A549 treated with CORT108297 at 1 μM for 4 hours (cell line): ENCODE results near the gene PI4KA. TPM values are rescaled to one million over a fixed set of nuclear protein-coding genes. Genes with fewer than 3 reads are reported as not detected.

Source experiments
- total RNA-seq: library from RNA; stranded (reverse); fragments of 200-300 nt; extraction: Qiagen RNA extraction; gene quantifications from 5 replicates; pipeline ENCODE4 v1.2.3, GENCODE V29; 2022

Gene PI4KA
- 19.5 to 22.7 TPM (median 21.5 TPM) in 5 replicates for total RNA-seq

GRCh38 chr22:20858615-20859416 lies at the start of gene PI4KA, which contains the start of gene SNAP29:
TSS of gene PI4KA (minus strand) at chr22:20858811. CDS start at chr22:20858725, 86 bp downstream.
TSS of gene SNAP29 (plus strand) at chr22:20859007. CDS start at chr22:20859111, 104 bp downstream.

GRCh38 chr22:20773793-20774212 lies 84.8 kb downstream of the PI4KA start, which contains the start of gene SERPIND1:
TSS of gene SERPIND1 (plus strand) at chr22:20774113. CDS start at chr22:20779313, 5,200 bp downstream.

Other genes with a start within 250 kb of the PI4KA start
- 0.05 to 0.08 TPM in 2 of 5 replicates, not detected in the others for gene SERPIND1, start 84.7 kb downstream of the PI4KA start, total RNA-seq
- gene SNAP29, start 196 bp upstream of the PI4KA start, total RNA-seq: 16.0 to 17.9 TPM (median 16.8 TPM) in 5 replicates
- 19.8 to 24.9 TPM (median 21.3 TPM) in 5 replicates for gene CRKL, start 58.6 kb upstream of the PI4KA start, total RNA-seq
- 2.1 to 4.6 TPM (median 4.3 TPM) in 5 replicates for gene AIFM3, start 108.4 kb upstream of the PI4KA start, total RNA-seq
- 12.8 to 22.5 TPM (median 19.1 TPM) in 5 replicates for gene LZTR1, start 123.5 kb upstream of the PI4KA start, total RNA-seq
- 15.4 to 27.5 TPM (median 25.5 TPM) in 5 replicates for gene THAP7, start 143.3 kb upstream of the PI4KA start, total RNA-seq
- gene P2RX6, start 156.4 kb upstream of the PI4KA start, total RNA-seq: 0.35 to 1.1 TPM (median 0.70 TPM) in 5 replicates
- not detected in 5 replicates for gene SLC7A4, start 173.8 kb upstream of the PI4KA start, total RNA-seq
- gene LRRC74B, start 187.1 kb upstream of the PI4KA start, total RNA-seq: not detected in 5 replicates